ENCODE data around the gene NBEA. TPM values are rescaled to one million over a fixed set of nuclear protein-coding genes. Genes with fewer than 3 reads are reported as not detected.
A peak's percentile ranks its signal among the peaks of the same experiment; 100 is the strongest.

The NBEA gene
- total and polyA plus RNA-seq, 8 donors: 1.6 to 36.0 (median 7.7) TPM

DNA sequence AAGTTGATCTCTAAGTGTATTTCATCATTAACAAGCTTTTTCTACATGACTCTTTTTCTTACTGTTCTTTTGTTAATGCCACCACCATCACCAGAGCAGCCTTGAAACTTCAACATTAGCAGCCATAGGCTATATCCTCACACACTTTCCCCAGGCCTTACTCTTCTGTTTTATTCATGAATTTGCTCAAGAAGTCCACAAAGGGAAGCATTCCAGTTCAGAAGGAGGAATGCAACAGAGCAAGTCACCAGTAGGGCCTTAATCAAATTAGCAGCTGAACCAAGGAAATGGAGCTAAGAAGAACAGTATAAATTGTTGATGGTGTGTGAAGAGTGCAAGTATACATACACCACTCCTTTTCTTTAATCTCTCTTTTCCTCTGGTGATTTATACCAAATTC, 223.1 kb downstream of the NBEA start:
- Histone ChIP-seq H3K4me1 (peaks cover 0 to 9% (median 0%) of the 10 kb centered on the region in 4 donors), H3K27me3 (no peaks in the 10 kb centered on the region), H3K36me3 (no peaks in the 10 kb centered on the region), H3K27ac (no peak overlapping the region), H3K4me3 (no peak overlapping the region), H3K9me3 (no peaks in the 10 kb centered on the region)
- no peak for DNase-seq
- intact Hi-C loops (cut with DNase I; ENCODE audit: low total_unique reads): no loop called here
- no peak for TF ChIP-seq EP300 (IDR thresholded peaks at IDR 0.05)
- TF ChIP-seq, protein P1, sequence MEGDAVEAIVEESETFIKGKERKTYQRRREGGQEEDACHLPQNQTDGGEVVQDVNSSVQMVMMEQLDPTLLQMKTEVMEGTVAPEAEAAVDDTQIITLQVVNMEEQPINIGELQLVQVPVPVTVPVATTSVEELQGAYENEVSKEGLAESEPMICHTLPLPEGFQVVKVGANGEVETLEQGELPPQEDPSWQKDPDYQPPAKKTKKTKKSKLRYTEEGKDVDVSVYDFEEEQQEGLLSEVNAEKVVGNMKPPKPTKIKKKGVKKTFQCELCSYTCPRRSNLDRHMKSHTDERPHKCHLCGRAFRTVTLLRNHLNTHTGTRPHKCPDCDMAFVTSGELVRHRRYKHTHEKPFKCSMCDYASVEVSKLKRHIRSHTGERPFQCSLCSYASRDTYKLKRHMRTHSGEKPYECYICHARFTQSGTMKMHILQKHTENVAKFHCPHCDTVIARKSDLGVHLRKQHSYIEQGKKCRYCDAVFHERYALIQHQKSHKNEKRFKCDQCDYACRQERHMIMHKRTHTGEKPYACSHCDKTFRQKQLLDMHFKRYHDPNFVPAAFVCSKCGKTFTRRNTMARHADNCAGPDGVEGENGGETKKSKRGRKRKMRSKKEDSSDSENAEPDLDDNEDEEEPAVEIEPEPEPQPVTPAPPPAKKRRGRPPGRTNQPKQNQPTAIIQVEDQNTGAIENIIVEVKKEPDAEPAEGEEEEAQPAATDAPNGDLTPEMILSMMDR (IDR thresholded peaks at IDR 0.05): no peak
- TF ChIP-seq POLR2A (IDR thresholded peaks at IDR 0.05): no peak
- TF ChIP-seq POLR2AphosphoS5 (IDR thresholded peaks at IDR 0.05): no peak

DNA sequence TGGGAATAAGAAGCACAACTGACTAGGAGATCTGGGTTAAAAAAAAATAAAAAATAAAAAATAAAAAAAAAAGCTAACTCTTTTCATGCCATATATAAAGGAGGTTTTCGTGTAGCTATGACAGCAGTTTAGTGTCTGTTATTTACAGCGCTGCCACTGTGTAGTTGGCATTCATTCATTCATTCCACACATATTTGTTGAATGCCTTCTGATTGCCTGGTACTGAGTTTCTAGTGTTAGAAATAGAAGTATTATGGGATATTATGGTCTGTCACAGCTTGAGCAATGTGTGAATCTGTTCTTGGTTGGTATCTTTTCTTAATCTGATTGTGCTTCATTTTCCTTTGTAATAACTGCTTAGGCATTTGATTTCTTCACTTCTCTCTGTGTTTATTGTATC, 237.4 kb downstream of the NBEA start:
- peak in 1 of 2 donors; percentile 23 for DNase-seq
- TF ChIP-seq POLR2AphosphoS5 (IDR thresholded peaks at IDR 0.05) (no peak), EP300 (IDR thresholded peaks at IDR 0.05) (no peak), POLR2A (IDR thresholded peaks at IDR 0.05) (no peak)
- TF ChIP-seq, protein P1 (IDR thresholded peaks at IDR 0.05): no peak
- no peaks in the 10 kb centered on the region for H3K27me3 ChIP-seq
- H3K4me3 ChIP-seq: no peak overlapping the region
- peaks cover 0 to 9% (median 3%) of the 10 kb centered on the region in 4 donors for H3K36me3 ChIP-seq
- WGBS, 5 donors: 76 to 90% (median 81%) methylated on average over 2 of the region's 2 CpGs
- H3K9me3 ChIP-seq: no peaks in the 10 kb centered on the region
- intact Hi-C loops (cut with DNase I; ENCODE audit: low total_unique reads): no loop called here
- peaks cover 0 to 11% (median 0%) of the 10 kb centered on the region in 4 donors for H3K4me1 ChIP-seq
- H3K27ac ChIP-seq: no peak overlapping the region

GRCh38 chr13:35179920-35180663, 238.0 kb downstream of the NBEA start:
- no peak overlapping the region for H3K4me3 ChIP-seq
- H3K36me3 ChIP-seq: peaks cover 0 to 9% (median 2%) of the 10 kb centered on the region in 4 donors
- no peaks in the 10 kb centered on the region for H3K9me3 ChIP-seq
- TF ChIP-seq POLR2AphosphoS5 (IDR thresholded peaks at IDR 0.05): no peak
- TF ChIP-seq, protein P1 (IDR thresholded peaks at IDR 0.05): no peak
- peaks cover 0 to 11% (median 0%) of the 10 kb centered on the region in 4 donors for H3K4me1 ChIP-seq
- no peak overlapping the region for H3K27ac ChIP-seq
- no peaks in the 10 kb centered on the region for H3K27me3 ChIP-seq
- 54 to 69% (median 60%) methylated on average over 3 of the region's 3 CpGs for WGBS, 5 donors
- intact Hi-C loops (cut with DNase I; ENCODE audit: low total_unique reads): no loop called here
- DNase-seq: no peak

DNA sequence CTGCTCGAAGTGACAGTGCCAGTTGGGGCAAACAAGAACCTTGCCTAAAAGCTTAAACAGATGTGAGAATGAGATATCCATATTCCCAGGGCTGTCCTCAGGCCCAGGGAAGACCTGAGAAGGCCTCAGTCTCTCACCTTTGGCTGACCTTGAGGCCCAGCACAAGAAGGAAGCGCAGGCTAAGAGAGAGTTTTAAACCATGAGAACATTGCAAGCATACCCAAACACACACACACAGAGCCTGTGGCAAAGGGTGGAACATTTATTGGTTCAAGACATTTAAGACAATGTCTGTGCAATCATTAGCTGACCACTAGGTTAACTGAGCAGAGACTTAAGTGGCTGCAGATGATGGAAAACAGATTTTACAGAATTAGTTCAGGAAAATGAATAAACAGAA, 248.2 kb downstream of the NBEA start:
- no peak for DNase-seq
- 84 to 97% (median 92%) methylated on average over 2 of the region's 2 CpGs for WGBS, 5 donors
- TF ChIP-seq EP300 (IDR thresholded peaks at IDR 0.05): no peak
- no peak for TF ChIP-seq POLR2AphosphoS5 (IDR thresholded peaks at IDR 0.05)
- TF ChIP-seq, protein P1 (IDR thresholded peaks at IDR 0.05): no peak
- TF ChIP-seq POLR2A (IDR thresholded peaks at IDR 0.05): no peak
- Histone ChIP-seq H3K4me3 (no peak overlapping the region), H3K27me3 (no peaks in the 10 kb centered on the region), H3K27ac (no peak overlapping the region), H3K9me3 (peaks cover 0 to 8% (median 3%) of the 10 kb centered on the region in 4 donors), H3K4me1 (no peaks in the 10 kb centered on the region), H3K36me3 (no peaks in the 10 kb centered on the region)
- intact Hi-C loops (cut with DNase I; ENCODE audit: low total_unique reads): no loop called here

All from stomach (tissue), 9 donors.